GM04503 (cell line): ENCODE results near the gene ZIK1.

Experiments
- DNase-seq: peaks from one replicate; pipeline ENCODE4 v3.0.0-alpha.2; 2012; ENCODE audit warnings: low read depth

Gene ZIK1

DNA sequence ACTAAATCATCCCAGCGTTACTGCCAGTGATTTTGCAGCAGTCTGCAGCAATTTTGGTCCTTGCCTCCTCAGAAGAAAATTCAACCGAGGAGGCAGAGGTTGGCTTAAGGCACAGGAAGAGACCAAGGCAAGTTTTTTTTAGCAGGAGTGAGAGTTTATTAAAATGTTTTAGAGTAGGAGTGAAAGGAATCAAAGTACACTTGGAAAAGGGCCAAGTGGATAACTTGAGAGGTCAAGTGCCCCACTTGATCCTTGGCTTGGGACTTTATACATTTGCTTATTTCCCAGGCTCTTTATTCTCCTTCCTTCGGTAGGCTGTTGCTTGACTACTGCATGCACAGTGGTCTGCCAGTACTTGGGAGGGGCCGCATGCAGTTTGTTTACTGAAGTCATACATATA lies 27.2 kb downstream of the ZIK1 start:
- DNase-seq, result no peak

DNA sequence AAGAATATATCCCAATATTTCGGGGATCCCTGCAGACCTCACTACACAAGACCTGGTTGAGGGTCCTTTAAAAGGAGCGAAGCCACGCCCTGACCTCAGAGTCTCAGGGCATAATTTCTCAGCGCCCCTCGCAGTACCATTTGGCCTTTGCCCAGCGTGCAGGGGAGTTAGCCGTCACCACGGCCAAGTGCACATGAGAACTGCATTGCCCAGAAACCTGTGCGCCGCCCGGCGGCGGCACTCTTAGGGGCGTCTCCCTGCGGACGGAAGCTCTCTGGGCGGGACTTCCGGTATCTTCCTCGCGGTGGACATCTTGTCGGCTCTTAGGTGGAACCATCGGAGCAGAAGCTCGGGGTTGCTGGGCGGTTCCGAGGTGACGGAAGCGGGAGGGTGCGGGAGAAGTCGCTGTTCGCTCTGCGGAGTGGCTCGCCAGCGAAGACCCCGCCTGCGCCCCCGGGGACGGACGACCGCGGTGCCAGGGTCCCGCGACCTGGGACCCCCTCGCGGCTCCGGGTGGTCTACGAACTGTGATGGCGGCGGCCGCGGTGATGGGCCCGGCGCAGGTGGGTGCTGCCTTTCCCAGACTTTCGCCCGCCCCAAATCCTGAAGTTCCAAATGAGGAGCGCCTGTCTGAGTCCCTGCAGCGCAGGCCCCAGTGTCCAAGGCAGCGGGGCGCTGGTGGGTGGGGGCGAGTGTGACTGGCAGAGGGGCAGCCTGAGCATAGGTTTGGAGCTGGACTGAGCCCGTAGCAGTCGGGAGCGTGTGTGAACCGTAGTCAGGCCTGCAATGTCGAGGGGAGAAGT lies 30.2 kb downstream of the ZIK1 start, which contains the start of gene ZNF134:
Gene ZNF134, plus strand, starts transcription at position 302 of the 803 bp plus-strand sequence. CDS start 5,227 bp downstream, outside the sequence.
- peak; percentile 46 for DNase-seq

DNA sequence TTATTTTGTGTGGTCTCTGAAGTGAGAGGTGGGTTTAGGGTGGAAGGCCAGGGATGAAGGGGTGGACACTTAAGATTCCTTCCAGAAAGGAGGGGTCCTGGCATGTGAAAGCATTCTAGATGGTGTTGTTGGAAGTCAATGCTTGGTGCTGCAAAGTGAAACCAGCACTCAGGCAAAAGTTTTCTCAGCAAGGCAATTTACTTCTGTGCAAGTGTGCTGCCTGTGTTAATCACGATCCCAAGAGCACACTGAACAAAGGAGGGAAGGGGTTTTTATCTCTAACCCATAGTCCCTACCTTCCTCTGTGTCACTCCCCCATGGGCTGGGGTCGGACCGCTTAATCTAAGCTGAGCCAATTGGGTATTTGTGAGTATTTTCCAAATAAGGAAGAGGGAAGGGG lies 31.4 kb downstream of the ZIK1 start:
- no peak for DNase-seq

DNA sequence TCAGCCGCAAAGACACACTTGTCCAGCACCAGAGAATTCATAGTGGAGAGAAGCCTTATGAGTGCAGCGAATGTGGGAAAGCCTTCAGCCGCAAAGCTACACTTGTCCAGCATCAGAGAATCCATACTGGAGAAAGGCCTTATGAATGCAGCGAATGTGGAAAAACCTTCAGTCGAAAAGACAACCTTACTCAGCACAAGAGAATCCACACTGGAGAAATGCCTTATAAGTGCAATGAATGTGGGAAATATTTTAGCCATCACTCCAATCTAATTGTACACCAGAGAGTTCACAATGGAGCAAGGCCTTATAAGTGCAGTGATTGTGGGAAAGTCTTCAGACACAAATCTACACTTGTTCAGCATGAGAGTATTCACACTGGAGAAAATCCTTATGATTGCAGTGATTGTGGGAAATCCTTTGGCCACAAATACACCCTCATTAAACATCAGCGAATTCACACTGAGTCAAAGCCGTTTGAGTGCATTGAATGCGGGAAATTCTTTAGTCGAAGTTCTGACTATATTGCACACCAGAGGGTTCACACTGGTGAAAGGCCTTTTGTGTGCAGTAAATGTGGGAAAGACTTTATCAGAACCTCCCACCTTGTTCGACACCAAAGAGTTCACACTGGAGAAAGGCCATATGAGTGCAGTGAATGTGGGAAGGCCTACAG lies 36.9 kb downstream of the ZIK1 start:
- no peak for DNase-seq

DNA sequence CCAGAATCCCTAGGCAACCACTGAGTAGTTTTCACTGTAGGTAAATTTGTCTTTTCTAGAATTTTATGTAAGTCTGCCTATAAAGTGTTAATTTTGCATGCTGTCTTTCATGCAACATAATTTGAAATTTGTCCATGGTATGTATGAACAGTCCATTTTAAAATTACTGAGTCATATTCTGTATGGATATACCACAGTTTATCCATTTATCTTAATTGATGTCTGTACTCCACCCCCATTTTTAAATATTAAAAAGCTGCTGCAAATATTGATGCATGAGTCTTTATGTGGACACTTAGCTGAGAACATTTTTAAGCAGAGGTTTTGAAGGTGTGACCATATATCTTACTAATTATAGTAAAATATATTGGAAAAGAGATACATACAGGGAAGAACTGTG lies 39.1 kb downstream of the ZIK1 start:
- DNase-seq, result no peak

DNA sequence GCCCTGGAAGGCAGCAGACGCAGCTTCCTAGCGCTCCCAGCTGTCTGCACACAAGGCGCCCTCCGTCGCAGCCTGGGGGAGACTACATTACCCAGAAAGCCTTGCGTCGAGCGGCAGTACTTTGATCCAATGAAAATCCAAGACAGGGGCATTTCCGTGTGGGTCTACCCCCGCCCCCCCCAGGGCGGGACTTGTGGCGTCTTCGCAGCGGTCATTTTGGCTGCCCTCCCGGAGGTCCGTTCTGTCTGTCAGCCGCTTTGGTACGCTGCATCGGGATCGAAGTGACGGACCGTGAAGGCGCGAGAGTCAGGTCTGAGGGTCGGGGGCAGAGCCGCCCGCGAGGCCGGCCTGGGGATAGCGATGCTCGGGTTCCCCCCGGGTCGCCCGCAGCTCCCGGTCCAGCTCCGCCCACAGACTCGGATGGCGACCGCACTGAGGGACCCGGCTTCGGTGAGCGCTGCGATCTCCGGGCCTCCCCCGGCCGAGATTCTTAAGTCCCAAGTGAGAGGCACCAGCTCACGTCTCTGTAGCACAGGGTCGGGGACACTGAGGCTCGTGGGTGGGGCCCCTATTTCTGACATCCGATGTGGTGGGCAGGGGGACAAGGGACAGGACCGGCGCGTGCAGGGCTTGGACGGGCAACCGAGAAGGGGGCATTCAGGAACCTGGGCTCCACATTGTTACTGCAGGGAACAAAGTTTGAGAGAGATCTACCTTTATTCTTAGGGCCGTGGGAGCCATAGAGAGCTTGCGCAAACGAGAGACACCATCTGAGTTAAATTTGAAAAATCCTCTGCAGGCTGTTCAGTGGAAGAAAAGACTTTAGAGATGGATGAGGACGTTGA lies 49.3 kb downstream of the ZIK1 start, which contains the start of gene ZNF211:
Gene ZNF211, plus strand, starts transcription at position 182 of the 845 bp plus-strand sequence. Its CDS starts 179 bp downstream, at position 361.
- peak; percentile 73 for DNase-seq

DNA sequence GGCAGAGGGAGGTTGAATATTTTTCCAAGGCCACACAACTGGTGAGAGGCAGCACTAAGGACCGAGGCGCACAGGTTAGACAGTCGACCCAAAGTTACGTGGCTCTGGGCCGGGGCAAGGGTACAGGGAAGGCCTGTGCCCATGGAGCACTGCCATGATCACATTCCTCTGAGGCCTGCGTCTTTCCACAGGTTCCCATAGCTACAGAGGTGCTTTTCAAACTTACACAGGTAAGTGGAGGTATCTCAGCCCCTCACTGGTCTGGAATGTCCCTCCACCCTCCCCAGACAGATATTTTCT lies 49.8 kb downstream of the ZIK1 start:
- no peak for DNase-seq

DNA sequence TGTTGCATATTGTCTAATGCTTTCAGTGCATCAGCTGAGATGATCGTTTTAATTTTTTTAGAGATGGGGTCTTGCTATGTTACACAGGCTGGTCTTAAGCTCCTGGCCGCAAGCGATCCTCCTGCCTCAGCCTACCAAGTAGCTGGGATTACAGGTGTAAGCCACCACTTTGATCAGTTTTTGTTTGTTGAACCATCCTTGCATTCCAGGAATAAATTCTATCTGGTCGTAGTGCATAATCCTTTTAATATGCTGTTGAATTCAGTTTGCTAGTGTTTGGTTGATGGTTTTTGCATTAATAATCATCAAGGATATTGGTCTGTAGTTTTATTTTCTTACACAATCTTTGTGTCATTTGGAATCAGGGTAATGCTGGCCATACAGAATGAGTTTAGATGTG lies 53.4 kb downstream of the ZIK1 start:
- DNase-seq, result no peak

DNA sequence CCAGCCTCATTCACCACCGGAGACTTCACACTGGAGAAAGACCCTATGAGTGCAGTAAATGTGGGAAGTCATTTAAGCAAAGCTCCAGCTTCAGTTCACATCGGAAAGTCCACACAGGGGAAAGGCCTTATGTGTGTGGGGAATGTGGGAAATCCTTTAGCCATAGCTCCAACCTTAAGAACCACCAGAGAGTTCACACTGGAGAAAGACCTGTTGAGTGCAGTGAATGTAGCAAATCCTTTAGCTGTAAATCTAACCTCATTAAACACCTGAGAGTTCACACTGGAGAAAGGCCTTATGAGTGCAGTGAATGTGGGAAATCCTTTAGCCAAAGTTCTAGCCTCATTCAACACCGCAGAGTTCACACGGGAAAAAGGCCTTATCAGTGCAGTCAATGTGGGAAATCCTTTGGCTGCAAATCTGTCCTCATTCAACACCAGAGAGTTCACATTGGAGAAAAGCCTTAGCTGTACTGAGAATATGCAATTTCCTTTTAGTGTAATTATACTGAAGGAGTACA lies 57.8 kb downstream of the ZIK1 start:
- no peak for DNase-seq

DNA sequence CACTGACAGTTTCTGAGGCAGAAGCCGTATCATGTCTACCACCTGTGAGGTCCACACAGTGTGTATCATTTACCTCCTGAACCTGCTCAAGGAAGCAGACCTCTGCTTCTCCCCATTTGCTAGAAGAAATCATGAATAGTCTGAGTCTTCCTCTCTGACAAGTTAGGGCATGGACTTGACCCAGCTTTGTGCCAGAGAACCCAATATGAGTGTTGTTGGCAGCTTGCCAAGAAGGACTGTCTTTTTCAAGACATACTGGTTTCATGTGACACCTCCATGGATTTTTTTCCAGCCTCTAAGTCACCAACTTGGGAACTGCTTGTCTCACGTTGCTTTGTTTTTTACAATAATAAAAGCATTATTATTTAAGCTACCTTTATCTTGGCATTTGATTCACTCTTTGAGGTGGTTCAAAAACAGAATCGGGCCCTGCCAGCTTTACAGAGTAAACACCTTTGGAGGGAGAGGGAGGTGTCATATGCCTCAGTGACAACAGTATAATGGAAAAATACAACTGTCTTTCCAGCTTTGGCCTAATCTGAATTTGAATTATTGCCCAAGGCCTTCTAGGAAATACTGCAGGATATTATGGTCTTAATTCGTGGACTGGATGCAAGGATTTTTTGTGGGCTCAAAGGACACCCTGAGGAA lies 58.6 kb downstream of the ZIK1 start:
- no peak for DNase-seq
